HG03521 (cell line): ENCODE measurements around the gene RNF224.
A peak's percentile ranks its signal among the peaks of the same experiment; 100 is the strongest.

ENCODE experiments used
- ATAC-seq: cut with Tn5 transposase; IDR thresholded peaks from one replicate; pipeline ENCODE4 v1.9.1; 2021; ENCODE audit warnings: mild to moderate bottlenecking, moderate library complexity; ENCODE audit not compliant: unreplicated experiment

The RNF224 gene

DNA sequence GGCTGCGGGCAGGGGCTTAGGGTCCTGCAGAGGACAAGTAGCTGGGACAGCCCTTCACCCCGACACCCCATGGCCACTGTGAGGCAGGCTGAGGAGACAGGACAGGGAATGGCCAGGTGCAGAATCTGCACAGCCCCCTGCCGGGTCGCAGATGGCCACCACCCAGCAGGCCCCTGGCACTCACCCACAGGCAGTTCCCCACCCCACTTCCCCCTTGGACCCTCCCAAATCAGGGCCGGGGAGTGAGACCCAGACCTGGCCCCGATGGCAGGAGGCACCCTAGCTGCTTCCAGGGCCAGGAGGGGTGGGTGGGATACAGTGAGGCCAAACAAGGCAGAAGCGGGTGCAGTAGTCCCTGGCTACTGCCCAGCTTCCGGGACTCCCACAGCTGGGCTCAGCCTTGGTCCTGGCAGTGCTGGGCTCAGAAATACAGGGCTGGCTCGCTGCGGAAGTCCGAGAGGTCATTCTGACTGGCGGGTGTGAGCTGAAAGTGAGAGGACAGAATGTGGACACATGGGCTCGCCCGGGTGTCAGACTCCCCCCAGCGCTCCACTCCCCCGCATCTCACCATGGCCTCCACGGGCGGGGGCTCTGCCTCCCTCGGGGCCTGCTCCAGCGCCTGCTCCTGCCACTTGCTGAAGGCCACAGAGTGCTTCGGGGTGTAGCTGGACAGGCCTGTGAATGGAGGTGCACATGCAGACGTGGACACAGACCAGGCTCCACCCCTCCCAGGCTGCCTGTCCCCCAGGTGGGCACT is 35.4 kb upstream of the RNF224 start:
- no peak for ATAC-seq

DNA sequence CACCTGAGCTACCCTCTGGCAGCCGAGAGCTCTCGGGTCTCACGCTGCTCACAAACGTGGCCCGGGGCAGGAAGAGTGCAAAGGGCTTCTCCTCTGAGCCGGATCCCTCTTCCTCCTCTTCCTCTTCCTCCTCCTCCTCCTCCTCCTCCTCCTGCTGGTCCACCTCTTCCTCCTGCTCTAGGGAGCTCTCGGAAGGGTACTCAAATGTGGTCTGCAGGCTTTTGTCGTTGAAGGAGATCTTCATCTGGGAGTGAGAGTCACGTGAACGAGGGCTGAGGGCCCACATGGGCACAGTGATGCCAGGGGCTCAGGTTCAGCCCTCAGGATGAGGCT is 34.9 kb upstream of the RNF224 start:
- ATAC-seq = no peak

DNA sequence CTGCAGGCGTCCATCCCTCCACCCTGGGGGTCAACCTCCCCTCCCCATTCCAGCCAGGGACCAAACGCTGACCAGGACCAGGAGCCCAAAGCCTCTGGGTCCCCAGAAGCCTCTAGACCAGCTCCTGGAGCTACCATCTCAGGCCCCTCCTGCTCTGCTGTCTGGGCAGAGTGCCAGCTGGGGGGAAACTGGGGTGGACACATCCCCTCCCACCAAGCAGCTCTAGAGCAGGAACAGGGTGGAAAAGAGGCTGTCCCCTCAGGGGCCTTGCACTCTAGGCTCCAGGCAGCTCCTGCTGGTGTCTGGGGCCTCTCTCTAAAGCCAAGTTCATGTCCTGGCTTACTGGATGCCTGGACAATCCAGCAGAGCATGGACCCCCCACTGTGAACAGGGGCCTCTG is 34.4 kb upstream of the RNF224 start:
- no peak for ATAC-seq

DNA sequence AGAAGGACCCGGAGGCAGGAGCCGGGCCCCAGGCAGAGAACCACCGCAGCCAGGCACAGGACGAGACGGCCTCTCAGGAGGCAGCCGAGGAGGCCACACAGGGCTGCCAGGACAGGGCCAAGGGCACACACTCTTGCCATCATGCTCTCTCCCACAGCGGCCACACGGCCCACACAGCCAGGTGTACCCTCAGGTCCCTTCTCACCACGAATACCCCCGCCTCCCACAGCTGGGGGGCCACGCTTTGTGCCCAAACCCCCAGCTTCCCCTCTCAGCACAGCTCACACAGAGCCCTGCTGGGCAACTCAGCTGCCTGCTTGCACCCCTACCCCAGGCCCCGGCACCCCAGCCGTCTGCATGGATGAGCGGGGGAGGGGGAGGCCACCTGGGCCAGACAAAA is 33.5 kb upstream of the RNF224 start:
- no peak for ATAC-seq

- no peak for ATAC-seq
These were observed 32.9 kb upstream of the RNF224 start for GRCh38 chr9:137194388-137194787.

- ATAC-seq = no peak
These were observed 32.4 kb upstream of the RNF224 start for GRCh38 chr9:137194909-137195308.

DNA sequence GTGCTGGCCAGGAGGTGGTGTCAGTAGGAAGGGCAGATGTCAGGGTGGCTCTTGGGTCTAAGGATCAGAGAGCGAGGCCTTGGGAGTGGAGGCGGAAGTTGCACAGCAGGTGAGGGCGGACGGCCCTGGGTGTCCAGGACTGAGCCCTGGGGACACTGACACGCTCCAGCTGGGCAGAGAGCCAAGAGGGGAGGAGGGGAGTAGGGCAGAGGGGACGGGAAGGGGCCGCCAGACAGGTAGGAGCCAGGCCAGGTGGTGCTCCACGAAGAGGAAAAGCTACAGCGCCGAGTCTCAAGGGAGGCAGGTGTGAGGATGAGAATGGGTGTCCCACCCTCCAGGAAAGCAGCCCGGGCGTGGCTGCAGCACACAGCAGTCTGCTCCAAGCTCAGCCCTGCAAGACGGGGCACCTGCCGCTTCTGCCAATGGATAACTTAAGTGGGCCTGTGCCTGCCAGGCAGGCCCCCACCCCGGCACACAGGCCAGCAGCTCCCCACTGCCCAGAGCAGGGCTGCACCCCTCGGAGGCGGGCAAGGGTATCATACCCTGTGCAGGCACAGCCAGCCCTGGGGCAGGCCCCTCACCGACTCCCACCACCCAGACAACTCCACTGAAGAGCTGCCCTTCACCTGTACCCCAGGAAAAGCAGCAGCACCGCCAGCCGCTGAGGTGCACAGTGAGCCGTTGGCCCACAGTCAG is 31.6 kb upstream of the RNF224 start:
- ATAC-seq = no peak

DNA sequence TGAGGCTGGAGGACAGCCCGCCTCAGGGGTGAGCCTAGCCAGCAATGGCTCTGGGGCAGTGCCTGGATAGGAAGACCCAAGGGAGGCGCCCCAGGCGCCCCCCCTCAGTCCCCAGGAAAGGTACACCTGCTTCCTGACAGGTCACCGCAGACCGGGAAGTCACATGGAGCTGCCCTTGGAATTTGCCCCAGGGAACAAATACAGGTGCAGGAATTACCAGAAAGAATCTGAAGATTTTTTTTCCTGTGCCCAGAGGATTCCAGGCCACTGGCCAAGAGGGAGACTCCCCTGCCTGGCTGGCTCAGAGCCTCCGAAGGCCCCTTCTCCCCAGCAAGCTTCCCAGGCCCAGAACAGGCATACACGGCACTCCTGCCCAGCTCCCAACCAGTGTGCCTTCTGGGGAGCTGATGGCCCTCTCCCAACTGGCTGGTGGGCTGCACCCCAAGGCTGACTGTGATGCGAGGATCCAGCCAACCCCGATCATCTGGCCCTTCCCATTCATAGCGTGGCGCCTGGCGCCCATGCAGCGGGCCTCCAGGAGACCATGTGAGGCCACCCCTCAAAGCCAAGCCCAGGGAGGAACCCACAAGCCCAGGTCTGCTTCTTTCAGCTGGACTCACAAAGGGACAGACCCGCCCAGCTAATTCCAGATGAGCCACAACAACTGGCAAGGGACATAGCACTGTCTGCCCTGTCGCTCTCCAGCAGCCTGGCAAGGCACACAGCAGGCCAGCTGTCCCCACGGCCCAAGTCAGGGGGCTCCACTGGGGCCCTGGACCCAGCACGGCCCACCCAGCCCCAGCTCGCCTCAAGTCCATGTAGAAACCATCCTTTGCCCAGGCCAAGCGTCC is 29.0 kb upstream of the RNF224 start:
- no peak for ATAC-seq

DNA sequence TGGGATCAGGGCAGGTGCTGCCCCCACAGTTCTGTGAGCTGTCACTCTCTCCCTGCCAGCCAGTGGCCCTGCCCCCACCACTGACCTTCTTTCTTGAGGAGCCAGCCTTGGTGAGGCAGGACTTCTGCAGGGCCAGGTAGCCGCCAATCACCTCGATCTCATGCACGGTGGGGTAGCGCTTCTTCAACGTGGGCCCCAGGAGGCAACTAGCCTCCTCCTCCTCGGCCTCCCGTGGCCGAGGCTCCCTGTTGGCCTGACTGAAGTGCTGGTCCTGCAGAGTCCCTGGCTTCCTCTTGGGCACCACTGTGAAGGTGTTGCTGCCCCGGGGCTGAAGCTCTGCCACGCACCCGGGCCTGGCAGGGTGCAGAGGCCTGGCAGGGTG is 28.4 kb upstream of the RNF224 start:
- no peak for ATAC-seq

GRCh38 chr9:137199411-137200121 is 27.7 kb upstream of the RNF224 start:
- ATAC-seq = no peak

DNA sequence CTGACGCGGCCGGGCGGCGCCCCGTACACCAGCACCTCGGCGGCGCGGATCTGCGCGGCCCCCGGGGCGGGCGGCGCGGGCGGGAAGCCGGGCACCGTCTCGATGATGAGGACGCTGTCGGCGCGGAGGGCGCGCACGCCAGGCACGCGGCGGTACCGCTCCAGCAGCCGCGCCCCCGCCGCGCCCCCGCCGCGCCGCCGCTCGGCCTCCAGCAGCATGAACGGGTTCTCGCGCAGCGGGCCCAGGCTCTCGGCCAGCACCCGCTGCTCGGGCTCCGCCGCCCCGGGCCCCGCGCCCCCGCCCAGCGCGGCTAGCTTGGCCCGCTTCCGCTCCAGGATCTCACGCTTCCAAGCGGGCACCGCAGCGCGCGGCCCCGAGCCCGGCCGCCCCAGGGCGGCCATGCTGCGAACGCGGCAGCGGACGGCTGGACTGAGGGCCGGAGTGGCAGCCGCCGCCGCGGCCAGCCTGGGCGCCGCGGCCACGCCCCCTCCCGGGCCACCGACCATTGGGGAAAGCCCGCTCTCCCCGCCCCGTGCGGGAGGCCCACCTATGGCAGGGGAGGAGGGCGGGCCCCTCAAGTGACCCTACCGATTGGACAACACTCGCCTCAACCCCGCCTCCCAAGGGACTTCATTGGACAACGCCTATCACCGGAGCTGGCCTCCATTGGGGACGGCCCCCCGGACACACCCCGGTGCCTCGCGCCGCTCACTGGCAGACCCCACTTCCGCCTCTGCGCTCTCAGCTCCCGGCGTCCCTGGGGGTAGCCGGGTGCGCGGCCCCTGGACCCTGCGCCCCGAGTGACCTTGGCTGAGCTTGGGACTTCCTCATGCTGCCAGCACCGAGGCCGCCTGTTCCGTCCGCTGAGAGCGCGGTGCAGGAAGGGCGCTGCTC is 26.7 kb upstream of the RNF224 start, which contains the start of gene TPRN:
Gene TPRN (minus strand): TSS at position 431 of the 894 bp plus-strand sequence. CDS start 30 bp downstream, at position 401.
- peak; percentile 87 for ATAC-seq

- no peak for ATAC-seq
These were observed 26.0 kb upstream of the RNF224 start for GRCh38 chr9:137201205-137201868.

DNA sequence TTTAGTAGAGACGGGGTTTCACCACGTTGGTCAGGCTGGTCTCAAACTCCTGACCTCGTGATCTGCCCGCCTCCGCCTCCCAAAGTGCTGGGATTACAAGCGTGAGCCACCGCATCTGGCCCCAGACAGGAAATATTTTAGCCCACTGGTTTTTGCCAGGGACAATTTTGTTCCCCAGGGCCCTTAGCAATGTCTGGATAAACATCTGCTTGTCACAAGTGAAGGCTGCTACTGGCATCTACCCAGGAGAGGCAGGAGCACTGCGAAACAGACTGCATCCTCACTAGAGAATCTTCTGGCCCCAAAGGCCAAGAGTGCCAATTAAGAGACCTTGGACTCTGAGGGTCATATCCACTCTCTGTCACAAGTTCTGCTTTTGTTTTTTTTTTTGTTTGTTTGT is 24.3 kb upstream of the RNF224 start:
- no peak for ATAC-seq

DNA sequence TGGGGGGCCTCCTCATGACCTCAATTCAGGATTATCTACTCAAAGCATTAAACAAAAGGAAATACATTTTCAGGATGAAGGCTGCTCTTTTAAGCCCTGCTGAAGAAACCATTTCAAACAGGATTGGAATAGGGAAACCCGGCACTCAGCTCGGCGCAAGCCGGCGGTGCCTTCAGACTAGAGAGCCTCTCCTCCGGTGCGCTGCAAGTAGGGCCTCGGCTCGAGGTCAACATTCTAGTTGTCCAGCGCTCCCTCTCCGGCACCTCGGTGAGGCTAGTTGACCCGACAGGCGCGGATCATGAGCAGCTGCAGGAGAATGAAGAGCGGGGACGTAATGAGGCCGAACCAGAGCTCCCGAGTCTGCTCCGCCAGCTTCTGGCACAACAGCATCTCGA is 22.6 kb upstream of the RNF224 start:
- no peak for ATAC-seq

- ATAC-seq = peak; percentile 34
These were observed 21.9 kb upstream of the RNF224 start, which contains the start of the genes NDOR1 and TMEM203 for GRCh38 chr9:137205126-137206069. NDOR1 (plus strand) TSS chr9:137205700; CDS start chr9:137205778, 78 bp downstream. TMEM203 (minus strand) TSS chr9:137205648; CDS start chr9:137205414, 234 bp downstream.

GRCh38 chr9:137206602-137207001 is 20.7 kb upstream of the RNF224 start:
- no peak for ATAC-seq

DNA sequence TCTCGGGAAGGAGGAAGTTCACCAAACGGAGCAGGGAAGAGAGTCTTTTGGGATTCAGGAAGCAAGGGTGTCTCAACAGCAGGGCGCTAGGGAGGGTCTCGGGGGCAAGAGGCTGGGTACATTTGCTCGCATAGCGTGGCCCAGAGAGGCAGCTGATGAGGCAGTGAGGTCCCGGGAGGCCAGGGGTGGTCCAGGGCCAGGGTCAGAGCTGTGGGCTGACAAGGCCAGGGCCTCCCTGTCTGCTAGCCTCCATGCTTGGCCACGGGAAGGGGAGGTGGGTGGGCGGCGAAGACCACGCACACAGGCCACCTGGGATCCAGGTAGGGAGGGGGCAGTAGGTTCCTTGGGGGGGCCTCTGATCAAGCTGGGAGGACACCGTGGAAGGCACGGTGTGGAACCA is 15.8 kb upstream of the RNF224 start:
- ATAC-seq = no peak

DNA sequence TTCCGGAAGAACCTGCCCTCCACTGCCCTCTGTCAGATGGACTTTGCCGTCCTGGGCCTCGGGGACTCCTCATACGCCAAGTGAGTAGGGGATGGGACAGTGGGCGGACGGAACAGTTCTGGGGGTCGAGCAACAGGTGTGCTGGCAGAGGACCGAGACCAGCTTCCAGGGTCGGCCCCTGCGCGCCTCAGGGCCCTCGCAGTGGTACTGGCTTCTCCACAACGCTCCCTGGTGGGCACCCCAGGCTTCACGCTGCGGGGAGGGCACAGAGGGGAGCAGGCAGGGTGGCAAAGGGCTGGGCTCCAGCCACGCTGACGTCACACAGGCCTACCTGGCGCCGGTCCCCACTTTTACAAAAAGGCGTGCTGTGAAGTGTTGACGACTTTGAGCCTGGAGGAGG is 14.8 kb upstream of the RNF224 start:
- no peak for ATAC-seq
